Liver (tissue), 9 donors: ENCODE results near the gene DTNA. TPM values are rescaled to one million over a fixed set of nuclear protein-coding genes. Genes with fewer than 3 reads are reported as not detected.
"Not testable (repeated sequence)": the region's sequence is repeated elsewhere in the genome, so short reads cannot be mapped to it uniquely, and the experiment has no call there.

ENCODE experiments used
- DNase-seq: peaks from one replicate; pipeline ENCODE4 v3.0.0-alpha.2; 2017; ENCODE audit warnings: low spot score
- H3K27ac ChIP-seq, 2 donors: one replicate each; pipeline ENCODE4 v1.7.0; 2013; ENCODE audit warnings: inconsistent platforms in 2 of 2, low read length in 2 of 2, control low read depth in 1 of 2, low read depth in 1 of 2, mild to moderate bottlenecking in 1 of 2
- H3K27me3 ChIP-seq, 4 donors: one replicate each; pipeline versions ENCODE4 v1.6.1 to v1.7.0; 2013; ENCODE audit warnings: low read length in 3 of 4, inconsistent platforms in 1 of 4, mild to moderate bottlenecking in 1 of 4, moderate library complexity in 1 of 4; ENCODE audit not compliant: control insufficient read depth in 4 of 4, insufficient read depth in 4 of 4
- H3K36me3 ChIP-seq, 4 donors: one replicate each; pipeline versions ENCODE4 v1.6.1 to v1.7.0; 2013; ENCODE audit warnings: low read length in 3 of 4, mild to moderate bottlenecking in 3 of 4, low read depth in 1 of 4, moderate library complexity in 1 of 4; ENCODE audit not compliant: control insufficient read depth in 4 of 4, insufficient read depth in 3 of 4
- H3K4me1 ChIP-seq, 4 donors: one replicate each; pipeline versions ENCODE4 v1.6.1 to v1.7.0; 2013; ENCODE audit warnings: low read length in 3 of 4, mild to moderate bottlenecking in 3 of 4, moderate library complexity in 1 of 4; ENCODE audit not compliant: control insufficient read depth in 4 of 4, insufficient read depth in 4 of 4
- H3K4me3 ChIP-seq, 3 donors: one replicate each; pipeline versions ENCODE4 v1.6.1 to v1.7.0; 2013; ENCODE audit warnings: low read length in 3 of 3, control low read depth in 1 of 3, low read depth in 1 of 3, mild to moderate bottlenecking in 1 of 3
- H3K9ac ChIP-seq, 2 donors: one replicate each; pipeline ENCODE4 v1.7.0; 2013; ENCODE audit warnings: low read length in 2 of 2, mild to moderate bottlenecking in 2 of 2, moderate library complexity in 2 of 2, control low read depth in 1 of 2, low read depth in 1 of 2
- H3K9me3 ChIP-seq, 4 donors: one replicate each; pipeline versions ENCODE4 v1.6.1 to v1.7.0; 2013; ENCODE audit warnings: low read length in 3 of 4; ENCODE audit not compliant: control insufficient read depth in 4 of 4
- CTCF ChIP-seq: fragments of 150-350 bp; IDR thresholded peaks from 2 replicates; pipeline ENCODE4 v1.5.1; 2017; ENCODE audit warnings: improper control_type of control experiment, low read depth, low read length; ENCODE audit not compliant: missing input control
- EGR1 ChIP-seq, 2 donors: IDR thresholded peaks; 2 replicates each; pipeline ENCODE4 v1.6.1; 2016 to 2018; ENCODE audit warnings: antibody characterized with exemption in 2 of 2, low read depth in 2 of 2
- FOXA1 ChIP-seq: IDR thresholded peaks from 2 replicates; pipeline ENCODE4 v1.6.1; 2016; ENCODE audit warnings: antibody characterized with exemption
- GABPA ChIP-seq, 2 donors: IDR thresholded peaks in 1 of 2; conservative IDR thresholded peaks in 1 of 2; 2 replicates each; pipeline ENCODE4 v1.6.1; 2016; ENCODE audit warnings: antibody characterized with exemption in 2 of 2, mild to moderate bottlenecking in 1 of 2, moderate library complexity in 1 of 2
- HNF4A ChIP-seq, 2 donors: conservative IDR thresholded peaks; 2 replicates each; pipeline ENCODE4 v1.6.1; 2016; ENCODE audit warnings: antibody characterized with exemption in 2 of 2, mild to moderate bottlenecking in 2 of 2
- HNF4G ChIP-seq: IDR thresholded peaks from 2 replicates; pipeline ENCODE4 v1.6.1; 2016; ENCODE audit warnings: antibody characterized with exemption
- JUND ChIP-seq, 2 donors: IDR thresholded peaks; 2 replicates each; pipeline ENCODE4 v1.6.1; 2016; ENCODE audit warnings: antibody characterized with exemption in 2 of 2
- MAX ChIP-seq: IDR thresholded peaks from 2 replicates; pipeline ENCODE4 v1.6.1; 2016; ENCODE audit warnings: antibody characterized with exemption
- RAD21 ChIP-seq, 2 donors: IDR thresholded peaks; 2 replicates each; pipeline ENCODE4 v1.6.1; 2016; ENCODE audit warnings: antibody characterized with exemption in 2 of 2, mild to moderate bottlenecking in 2 of 2
- REST ChIP-seq: IDR thresholded peaks from 2 replicates; pipeline ENCODE4 v1.6.1; 2016; ENCODE audit warnings: antibody characterized with exemption, mild to moderate bottlenecking
- RXRA ChIP-seq, 2 donors: IDR thresholded peaks; 2 replicates each; pipeline ENCODE4 v1.6.1; 2017 to 2018; ENCODE audit warnings: antibody characterized with exemption in 2 of 2, mild to moderate bottlenecking in 1 of 2
- YY1 ChIP-seq: IDR thresholded peaks from 2 replicates; pipeline ENCODE4 v1.6.1; 2016; ENCODE audit warnings: antibody characterized with exemption, mild to moderate bottlenecking
- WGBS: extraction: QIAGEN DNeasy Blood & Tissue Kit; methylation state at CpG from one replicate; pipeline ENCODE4 v1.1.7; 2013; 5-methylcytosine and 5-hydroxymethylcytosine counted together
- polyA plus RNA-seq, 2 donors: library from polyadenylated mRNA; stranded (reverse) in 1 of 2; unstranded in 1 of 2; fragments of 200-250 nt in 1 of 2; fragments of >200 nt in 1 of 2; fragmentation: Nextera tagmentation in 1 of 2; extraction: Ambion mirVana in 1 of 2; gene quantifications; one replicate each; pipeline versions ENCODE4 v1.2.1 to v1.2.3, GENCODE V29; 2013 to 2015
- total RNA-seq, 2 donors: library from RNA; depleted of rRNA; stranded (reverse); fragments of >200 nt; gene quantifications; one replicate each; pipeline ENCODE4 v1.2.3, GENCODE V29; 2014
- donor health status: healthy.
- donor health status: healthy.
- donor health status: healthy.
- donor health status: healthy.
- donor health status: healthy.

Gene DTNA
- total and polyA plus RNA-seq, 4 donors = 0.33 to 3.2 (median 1.4) TPM

GRCh38 chr18:34904994-34905393 lies 194.9 kb downstream of the DTNA start:
- no peaks in the 10 kb centered on the region for H3K36me3 ChIP-seq
- no peak overlapping the region for H3K27ac ChIP-seq
- no peaks in the 10 kb centered on the region for H3K9me3 ChIP-seq
- DNase-seq = no peak
- H3K9ac ChIP-seq = no peak overlapping the region
- TF ChIP-seq FOXA1 (no peak), RAD21 (IDR thresholded peaks at IDR 0.05) (no peak)
- 80% methylated on average over 3 of the region's 3 CpGs for WGBS
- no peak overlapping the region for H3K4me3 ChIP-seq
- H3K27me3 ChIP-seq = no peaks in the 10 kb centered on the region
- H3K4me1 ChIP-seq = no peaks in the 10 kb centered on the region

GRCh38 chr18:34906985-34907384 lies 196.9 kb downstream of the DTNA start:
- not testable (repeated sequence) for H3K4me3 ChIP-seq, H3K4me1 ChIP-seq, DNase-seq, H3K36me3 ChIP-seq, H3K9ac ChIP-seq, H3K27ac ChIP-seq, H3K9me3 ChIP-seq, H3K27me3 ChIP-seq
- 72% methylated on average over 1 of the region's 1 CpG for WGBS

- Histone ChIP-seq H3K9ac (no peak overlapping the region), H3K9me3 (no peaks in the 10 kb centered on the region), H3K4me1 (no peaks in the 10 kb centered on the region), H3K27me3 (no peaks in the 10 kb centered on the region), H3K27ac (no peak overlapping the region), H3K4me3 (no peak overlapping the region), H3K36me3 (no peaks in the 10 kb centered on the region)
- TF ChIP-seq MAX = no peak
- TF ChIP-seq YY1 = no peak
- TF ChIP-seq JUND (IDR thresholded peaks at IDR 0.05) = no peak
- TF ChIP-seq FOXA1 = no peak
- no peak for TF ChIP-seq RAD21 (IDR thresholded peaks at IDR 0.05)
- TF ChIP-seq EGR1 (IDR thresholded peaks at IDR 0.05; ENCODE audit: low read depth in 2 of 2) = no peak
- no peak for TF ChIP-seq GABPA (IDR thresholded peaks at IDR 0.05 in 1 of 2, conservative IDR thresholded peaks at IDR 0.05 in 1 of 2)
- no peak for TF ChIP-seq HNF4G
- no peak for TF ChIP-seq RXRA (IDR thresholded peaks at IDR 0.05)
- no peak for TF ChIP-seq HNF4A (conservative IDR thresholded peaks at IDR 0.05)
- no peak for TF ChIP-seq REST
- TF ChIP-seq CTCF = no peak
- 93% methylated on average over 4 of the region's 4 CpGs for WGBS
- no peak for DNase-seq
Observed at GRCh38 chr18:34909637-34910364, 199.7 kb downstream of the DTNA start.
